ENCODE data around the gene SYNE1. TPM values are rescaled to one million over a fixed set of nuclear protein-coding genes. Genes with fewer than 3 reads are reported as not detected.

SYNE1 gene
- polyA plus RNA-seq, 1 donor from 2014 or later = 38.5 TPM

DNA sequence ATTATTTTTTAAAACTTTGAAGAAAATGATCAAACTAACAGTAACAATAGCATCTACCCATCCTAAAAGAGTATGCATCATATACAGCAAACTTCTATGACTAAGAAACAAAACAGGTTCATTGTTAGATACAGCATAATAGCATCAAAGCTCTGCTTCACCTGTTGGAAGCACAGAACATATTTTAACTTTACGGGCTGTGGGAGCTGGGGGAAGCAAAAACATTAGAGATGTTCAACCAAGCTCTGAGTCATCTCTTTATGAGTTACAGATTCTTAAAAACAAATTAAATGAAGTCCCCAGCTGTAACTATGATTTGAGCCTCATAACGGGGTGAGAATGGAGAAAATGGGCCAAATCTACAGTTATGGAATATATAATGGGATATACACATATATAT lies 63.4 kb downstream of the SYNE1 start:
- Histone ChIP-seq H3K9me3 (ENCODE audit: low read length) (no peaks in the 10 kb centered on the region), H3K79me2 (replicated peaks; ENCODE audit: insufficient read depth, low read length) (no peaks in the 10 kb centered on the region), H3K27ac (ENCODE audit: low read length) (no peak overlapping the region), H3K27me3 (ENCODE audit: insufficient read depth, low read depth, low read length) (no peaks in the 10 kb centered on the region), H3K4me2 (ENCODE audit: low read length) (no peak overlapping the region), H3F3A (ENCODE audit: insufficient read depth, low read length, poor library complexity, severe bottlenecking) (no peaks in the 10 kb centered on the region), H3K9ac (ENCODE audit: low read length) (no peak overlapping the region), H3K9me2 (ENCODE audit: insufficient read depth, low read length) (no peaks in the 10 kb centered on the region), H3K4me3 (ENCODE audit: low read length) (no peak overlapping the region), H3K36me3 (ENCODE audit: insufficient read depth, low read length) (no peaks in the 10 kb centered on the region), H2AFZ (ENCODE audit: low read depth, low read length) (no peak overlapping the region), H4K20me1 (ENCODE audit: insufficient read depth) (no peaks in the 10 kb centered on the region)
- TF ChIP-seq MXI1 (conservative IDR thresholded peaks at IDR 0.05; ENCODE audit: poor library complexity, severe bottlenecking) = no peak
- no peak for TF ChIP-seq EP300 (conservative IDR thresholded peaks at IDR 0.05; ENCODE audit: poor library complexity, severe bottlenecking)
- TF ChIP-seq POLR2AphosphoS5 (IDR thresholded peaks at IDR 0.05) = no peak
- TF ChIP-seq RAD21 (conservative IDR thresholded peaks at IDR 0.05) = no peak
- no peak for TF ChIP-seq TAF1 (IDR thresholded peaks at IDR 0.05; ENCODE audit: low read depth)
- TF ChIP-seq EZH2 (IDR thresholded peaks at IDR 0.05; ENCODE audit: borderline replicate concordance, insufficient read depth, low read length, poor library complexity, severe bottlenecking) = no peak
- TF ChIP-seq, protein P1, sequence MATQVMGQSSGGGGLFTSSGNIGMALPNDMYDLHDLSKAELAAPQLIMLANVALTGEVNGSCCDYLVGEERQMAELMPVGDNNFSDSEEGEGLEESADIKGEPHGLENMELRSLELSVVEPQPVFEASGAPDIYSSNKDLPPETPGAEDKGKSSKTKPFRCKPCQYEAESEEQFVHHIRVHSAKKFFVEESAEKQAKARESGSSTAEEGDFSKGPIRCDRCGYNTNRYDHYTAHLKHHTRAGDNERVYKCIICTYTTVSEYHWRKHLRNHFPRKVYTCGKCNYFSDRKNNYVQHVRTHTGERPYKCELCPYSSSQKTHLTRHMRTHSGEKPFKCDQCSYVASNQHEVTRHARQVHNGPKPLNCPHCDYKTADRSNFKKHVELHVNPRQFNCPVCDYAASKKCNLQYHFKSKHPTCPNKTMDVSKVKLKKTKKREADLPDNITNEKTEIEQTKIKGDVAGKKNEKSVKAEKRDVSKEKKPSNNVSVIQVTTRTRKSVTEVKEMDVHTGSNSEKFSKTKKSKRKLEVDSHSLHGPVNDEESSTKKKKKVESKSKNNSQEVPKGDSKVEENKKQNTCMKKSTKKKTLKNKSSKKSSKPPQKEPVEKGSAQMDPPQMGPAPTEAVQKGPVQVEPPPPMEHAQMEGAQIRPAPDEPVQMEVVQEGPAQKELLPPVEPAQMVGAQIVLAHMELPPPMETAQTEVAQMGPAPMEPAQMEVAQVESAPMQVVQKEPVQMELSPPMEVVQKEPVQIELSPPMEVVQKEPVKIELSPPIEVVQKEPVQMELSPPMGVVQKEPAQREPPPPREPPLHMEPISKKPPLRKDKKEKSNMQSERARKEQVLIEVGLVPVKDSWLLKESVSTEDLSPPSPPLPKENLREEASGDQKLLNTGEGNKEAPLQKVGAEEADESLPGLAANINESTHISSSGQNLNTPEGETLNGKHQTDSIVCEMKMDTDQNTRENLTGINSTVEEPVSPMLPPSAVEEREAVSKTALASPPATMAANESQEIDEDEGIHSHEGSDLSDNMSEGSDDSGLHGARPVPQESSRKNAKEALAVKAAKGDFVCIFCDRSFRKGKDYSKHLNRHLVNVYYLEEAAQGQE (IDR thresholded peaks at IDR 0.05; ENCODE audit: borderline replicate concordance) = no peak
- TF ChIP-seq SMC3 (conservative IDR thresholded peaks at IDR 0.05; ENCODE audit: poor library complexity) = no peak
- TF ChIP-seq, protein P2, sequence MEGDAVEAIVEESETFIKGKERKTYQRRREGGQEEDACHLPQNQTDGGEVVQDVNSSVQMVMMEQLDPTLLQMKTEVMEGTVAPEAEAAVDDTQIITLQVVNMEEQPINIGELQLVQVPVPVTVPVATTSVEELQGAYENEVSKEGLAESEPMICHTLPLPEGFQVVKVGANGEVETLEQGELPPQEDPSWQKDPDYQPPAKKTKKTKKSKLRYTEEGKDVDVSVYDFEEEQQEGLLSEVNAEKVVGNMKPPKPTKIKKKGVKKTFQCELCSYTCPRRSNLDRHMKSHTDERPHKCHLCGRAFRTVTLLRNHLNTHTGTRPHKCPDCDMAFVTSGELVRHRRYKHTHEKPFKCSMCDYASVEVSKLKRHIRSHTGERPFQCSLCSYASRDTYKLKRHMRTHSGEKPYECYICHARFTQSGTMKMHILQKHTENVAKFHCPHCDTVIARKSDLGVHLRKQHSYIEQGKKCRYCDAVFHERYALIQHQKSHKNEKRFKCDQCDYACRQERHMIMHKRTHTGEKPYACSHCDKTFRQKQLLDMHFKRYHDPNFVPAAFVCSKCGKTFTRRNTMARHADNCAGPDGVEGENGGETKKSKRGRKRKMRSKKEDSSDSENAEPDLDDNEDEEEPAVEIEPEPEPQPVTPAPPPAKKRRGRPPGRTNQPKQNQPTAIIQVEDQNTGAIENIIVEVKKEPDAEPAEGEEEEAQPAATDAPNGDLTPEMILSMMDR (IDR thresholded peaks at IDR 0.05; ENCODE audit: poor library complexity, severe bottlenecking) = no peak

DNA sequence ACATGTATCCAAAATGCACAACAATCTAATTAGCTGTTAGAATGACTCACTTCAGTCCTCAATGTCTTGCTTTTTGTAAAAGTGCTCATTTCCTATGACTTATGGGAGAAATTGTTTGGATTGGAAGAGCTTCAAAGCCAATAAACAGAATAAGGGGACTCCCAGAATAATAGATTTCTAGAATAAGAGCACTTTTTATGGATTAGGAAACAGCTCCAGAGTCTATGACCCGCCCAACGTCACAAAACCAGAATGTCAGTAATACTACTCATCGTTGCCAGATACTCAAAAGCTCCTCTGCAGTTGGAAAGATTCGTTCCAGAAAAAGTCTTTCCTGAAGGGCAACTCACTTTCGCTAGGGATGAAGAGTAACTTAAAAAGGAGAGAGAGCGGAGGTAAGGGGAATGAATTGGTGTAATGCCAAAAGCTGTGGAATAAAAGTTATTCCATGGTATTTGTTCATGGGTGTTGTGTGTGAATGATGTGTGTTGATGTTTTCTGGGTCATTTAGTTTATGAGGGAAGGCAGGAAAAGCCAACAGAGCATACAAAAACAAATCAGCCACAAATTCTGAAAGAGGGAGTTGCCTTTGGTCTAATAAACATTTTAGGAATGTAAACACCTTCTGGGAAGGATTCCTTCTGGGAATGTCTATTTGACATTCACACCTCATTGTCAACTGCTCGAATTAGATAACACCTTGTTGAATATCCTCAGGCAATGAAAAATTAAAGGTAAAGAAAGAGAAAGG lies 64.6 kb downstream of the SYNE1 start:
- Histone ChIP-seq H3K27ac (ENCODE audit: low read length) (no peak overlapping the region), H3K9ac (ENCODE audit: low read length) (no peak overlapping the region), H3K36me3 (ENCODE audit: insufficient read depth, low read length) (no peaks in the 10 kb centered on the region), H3K9me3 (ENCODE audit: low read length) (no peaks in the 10 kb centered on the region), H3K27me3 (ENCODE audit: insufficient read depth, low read depth, low read length) (no peaks in the 10 kb centered on the region), H3F3A (ENCODE audit: insufficient read depth, low read length, poor library complexity, severe bottlenecking) (no peaks in the 10 kb centered on the region), H3K4me2 (ENCODE audit: low read length) (no peak overlapping the region), H3K9me2 (ENCODE audit: insufficient read depth, low read length) (no peaks in the 10 kb centered on the region), H4K20me1 (ENCODE audit: insufficient read depth) (no peaks in the 10 kb centered on the region), H3K4me3 (ENCODE audit: low read length) (no peak overlapping the region), H2AFZ (ENCODE audit: low read depth, low read length) (no peak overlapping the region), H3K79me2 (replicated peaks; ENCODE audit: insufficient read depth, low read length) (no peaks in the 10 kb centered on the region)
- TF ChIP-seq RAD21 (conservative IDR thresholded peaks at IDR 0.05) = no peak
- no peak for TF ChIP-seq EZH2 (IDR thresholded peaks at IDR 0.05; ENCODE audit: borderline replicate concordance, insufficient read depth, low read length, poor library complexity, severe bottlenecking)
- TF ChIP-seq TAF1 (IDR thresholded peaks at IDR 0.05; ENCODE audit: low read depth) = no peak
- no peak for TF ChIP-seq EP300 (conservative IDR thresholded peaks at IDR 0.05; ENCODE audit: poor library complexity, severe bottlenecking)
- TF ChIP-seq, protein P2 (IDR thresholded peaks at IDR 0.05; ENCODE audit: poor library complexity, severe bottlenecking) = no peak
- no peak for TF ChIP-seq POLR2AphosphoS5 (IDR thresholded peaks at IDR 0.05)
- no peak for TF ChIP-seq MXI1 (conservative IDR thresholded peaks at IDR 0.05; ENCODE audit: poor library complexity, severe bottlenecking)
- TF ChIP-seq, protein P1 (IDR thresholded peaks at IDR 0.05; ENCODE audit: borderline replicate concordance) = no peak
- TF ChIP-seq SMC3 (conservative IDR thresholded peaks at IDR 0.05; ENCODE audit: poor library complexity) = no peak
